Peyer's patch (tissue), 4 donors: Measurements from ENCODE around the gene CTNNA1.

Experiments
- CTCF ChIP-seq, 6 experiments: fragments of 450-650 bp in 4 of 6; fragments of 200-600 bp in 2 of 6; sonication (generic) in 1 of 6; IDR thresholded peaks; one replicate each; pipeline ENCODE4 v1.5.1; 2017 to 2019; ENCODE audit warnings: antibody characterized with exemption in 6 of 6, mild to moderate bottlenecking in 3 of 6, moderate library complexity in 1 of 6
- POLR2A ChIP-seq, 2 donors: fragments of 450-650 bp; IDR thresholded peaks; one replicate each; pipeline ENCODE4 v1.5.1; 2017; ENCODE audit warnings: antibody characterized with exemption in 2 of 2, mild to moderate bottlenecking in 2 of 2, moderate library complexity in 2 of 2

DNA sequence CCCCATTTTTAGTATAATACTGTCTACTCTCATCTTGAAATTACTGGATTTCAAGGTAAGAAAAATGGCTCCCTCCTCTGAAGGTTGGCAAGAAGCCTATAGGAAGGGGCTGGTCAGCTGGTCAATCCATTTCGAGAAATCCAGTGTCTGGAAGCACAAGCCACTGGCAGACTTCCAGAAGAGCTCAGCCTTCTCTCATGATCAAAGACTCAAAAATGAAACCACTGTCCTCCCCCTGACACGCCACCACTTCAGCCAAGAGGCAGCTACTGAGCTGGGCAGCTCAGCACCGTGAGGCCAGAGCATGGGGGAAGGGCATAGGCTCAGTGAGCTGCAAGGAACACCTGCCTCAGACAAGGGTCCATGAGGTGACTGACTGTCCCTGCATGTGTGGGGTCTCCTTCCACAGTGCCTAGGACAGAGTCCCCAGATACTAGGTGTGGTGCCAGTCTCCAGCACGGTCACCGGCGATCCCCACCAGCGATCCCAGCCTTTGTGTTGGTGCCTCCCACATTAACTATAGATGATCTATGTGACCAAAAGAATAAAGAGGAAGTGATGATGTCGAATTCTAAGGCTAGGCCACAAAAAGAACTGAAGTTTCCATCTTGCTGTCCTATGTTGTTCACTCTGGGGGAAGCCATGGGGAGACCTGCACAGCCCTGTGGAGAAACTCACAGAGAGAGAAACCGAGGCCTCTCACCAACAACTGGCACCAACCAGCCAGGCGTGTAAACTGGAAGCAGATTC lies 222.0 kb downstream of the CTNNA1 start:
- TF ChIP-seq POLR2A (IDR thresholded peaks at IDR 0.05) (no peak), CTCF (IDR thresholded peaks at IDR 0.05) (no peak)
